ENCODE measurements around the gene ULK3. TPM values are rescaled to one million over a fixed set of nuclear protein-coding genes. Genes with fewer than 3 reads are reported as not detected.
A peak's percentile ranks its signal among the peaks of the same experiment; 100 is the strongest.

ULK3 gene
- total RNA-seq, 1 donor from 2014 or later, result 26.5 TPM

DNA sequence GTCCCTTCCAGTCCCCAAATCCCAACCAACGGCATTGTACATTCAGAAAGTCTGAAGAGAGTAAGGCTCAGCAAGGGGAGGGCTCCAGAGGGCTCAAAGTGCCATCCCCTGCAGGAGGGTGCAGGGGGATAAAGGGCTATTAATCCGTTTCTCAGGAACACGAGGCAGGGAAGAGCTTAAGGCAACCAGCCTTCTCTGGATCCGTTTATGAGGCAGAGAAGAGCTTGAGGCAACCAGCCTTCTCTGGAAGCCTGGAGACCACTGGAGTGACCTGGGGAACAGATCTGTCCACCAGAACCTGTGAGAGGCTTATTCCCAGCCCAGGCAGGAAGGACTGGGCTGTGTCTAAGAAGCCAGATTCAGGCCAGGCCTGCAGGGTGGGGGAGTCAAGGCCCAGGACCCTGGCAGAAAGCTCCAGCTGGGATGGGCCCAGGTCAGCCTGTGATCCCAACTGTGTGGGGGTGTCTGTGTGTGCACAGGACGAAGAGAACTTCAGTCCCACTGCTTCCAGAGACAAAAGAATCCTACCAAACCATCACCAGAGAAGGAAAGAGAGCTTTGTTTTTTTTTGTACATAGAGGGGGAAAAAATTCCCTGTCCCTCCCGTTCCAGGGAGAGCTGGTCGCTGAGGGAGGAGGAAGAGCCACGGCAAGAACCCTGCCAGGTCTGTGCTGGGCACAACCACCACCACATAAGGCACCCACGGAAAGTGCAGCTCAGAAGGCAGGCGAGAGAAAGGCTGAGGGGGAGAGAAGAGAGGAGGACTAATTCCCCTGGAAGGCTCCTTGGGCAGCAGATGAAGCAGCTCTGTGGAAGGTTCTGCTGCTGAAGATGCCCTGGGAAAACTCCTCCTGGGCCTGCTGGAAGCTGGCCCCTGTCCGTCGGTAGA, 1.6 kb upstream of the ULK3 start:
- no peak for ATAC-seq
- no peak for DNase-seq (ENCODE audit: low spot score)
- intact Hi-C loops (cut with DNase I), result loop anchor here (10.0 kb wide), 1 partner anchor 70 kb away; no protein-coding TSS in a partner anchor

GRCh38 chr15:74843891-74844299, 939 bp upstream of the ULK3 start:
- ATAC-seq, result peak; percentile 1
- DNase-seq (ENCODE audit: low spot score), result no peak
- intact Hi-C loops (cut with DNase I), result loop anchor here (10.0 kb wide), 1 partner anchor 69 kb away; no protein-coding TSS in a partner anchor

DNA sequence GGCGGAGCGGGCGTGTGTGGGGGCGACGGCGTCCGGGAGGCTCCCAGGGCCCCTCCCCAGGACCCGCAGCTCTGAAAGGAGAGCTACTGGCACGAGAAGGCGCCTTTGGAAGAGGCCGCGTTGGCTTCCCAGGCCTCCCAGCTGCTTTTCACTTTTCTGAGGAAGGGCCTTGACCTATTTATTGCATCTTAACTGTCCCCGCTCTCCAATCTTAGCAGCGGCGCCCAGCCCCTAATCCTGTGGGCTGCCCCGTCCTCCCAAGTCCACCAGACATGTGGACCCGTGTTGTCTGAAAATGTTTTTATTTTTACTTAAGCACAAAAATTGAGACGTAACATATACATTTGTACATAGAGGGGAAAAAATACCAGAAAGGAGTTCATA, 481 bp upstream of the ULK3 start:
- intact Hi-C loops (cut with DNase I), result loop anchor here (10.0 kb wide), 1 partner anchor 69 kb away; no protein-coding TSS in a partner anchor
- DNase-seq (ENCODE audit: low spot score) (no peak), ATAC-seq (no peak)

DNA sequence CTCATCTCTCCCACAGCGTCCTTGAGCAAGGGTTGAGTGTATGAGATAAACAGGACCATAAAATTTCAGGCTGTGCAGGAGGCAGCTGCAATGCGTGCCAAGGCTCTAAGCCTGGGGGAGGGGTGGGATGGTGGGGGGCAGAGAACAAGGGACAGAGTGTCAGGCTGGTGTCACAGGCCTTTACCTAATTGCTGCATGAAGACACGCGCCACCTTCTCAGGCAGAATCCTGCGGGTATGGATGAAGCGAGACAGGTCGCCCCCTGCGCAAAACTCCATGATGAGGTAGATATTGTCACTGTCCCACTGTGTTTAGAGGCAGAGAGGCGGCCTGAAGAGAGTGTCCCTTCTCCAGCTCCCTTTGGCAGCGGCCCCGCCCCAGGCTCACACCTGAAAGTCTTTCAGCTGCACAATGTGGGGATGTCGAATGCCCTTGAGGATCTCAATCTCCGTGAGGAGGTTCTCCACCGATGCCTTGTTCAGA, 1.0 kb downstream of the ULK3 start:
- ATAC-seq, result no peak
- intact Hi-C loops (cut with DNase I), result loop anchor here (10.0 kb wide), 1 partner anchor 67 kb away; no protein-coding TSS in a partner anchor
- DNase-seq (ENCODE audit: low spot score), result no peak

GRCh38 chr15:74840851-74841775, 1.8 kb downstream of the ULK3 start:
- DNase-seq (ENCODE audit: low spot score), result no peak
- intact Hi-C loops (cut with DNase I), result loop anchor here (10.0 kb wide), 1 partner anchor 66 kb away; no protein-coding TSS in a partner anchor
- no peak for ATAC-seq

DNA sequence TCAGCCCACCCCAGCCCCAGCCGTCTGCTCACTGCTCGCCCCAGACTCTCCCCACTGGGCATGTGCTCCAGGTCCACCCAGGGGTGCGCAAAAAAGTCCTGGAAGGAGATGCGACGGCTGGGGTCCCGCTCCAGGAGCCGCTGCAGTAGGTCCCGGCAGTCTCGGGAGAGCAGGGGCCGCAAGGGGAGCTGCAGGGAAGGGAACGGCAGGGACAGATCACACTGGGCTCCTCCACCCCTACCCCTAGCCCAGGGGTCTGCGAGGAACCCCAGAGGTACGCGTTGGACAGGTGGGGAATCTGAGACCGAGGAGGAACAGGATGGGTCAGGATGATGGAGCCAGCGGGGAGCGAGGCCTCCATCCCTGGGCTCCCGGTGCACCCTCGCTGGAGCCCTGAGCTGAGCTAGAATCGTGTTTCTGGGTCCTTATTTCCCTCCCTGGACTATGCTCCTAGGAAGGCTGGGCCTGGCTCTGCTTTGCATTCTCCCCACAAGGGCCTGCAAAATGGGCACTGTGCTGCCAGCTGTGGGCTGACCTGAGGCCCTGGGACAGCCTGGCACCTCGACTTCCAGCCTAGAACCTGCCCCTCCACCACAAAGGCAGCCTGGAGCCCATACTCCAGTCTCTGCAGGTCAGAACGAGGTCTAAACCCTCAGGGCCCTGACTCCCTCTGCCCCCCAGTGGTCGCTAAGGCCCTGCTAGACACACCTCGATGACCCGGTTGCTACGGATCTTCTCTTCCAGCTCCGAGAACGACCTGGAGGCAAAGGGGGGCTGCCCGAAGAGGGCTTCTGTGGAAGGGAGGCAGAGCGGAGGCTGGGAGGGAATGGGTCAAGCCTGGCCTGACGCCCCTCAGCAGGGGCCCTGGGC, 3.2 kb downstream of the ULK3 start:
- ATAC-seq, result no peak
- no peak for DNase-seq (ENCODE audit: low spot score)
- intact Hi-C loops (cut with DNase I), result loop anchor here (10.0 kb wide), 2 partner anchors 55 to 65 kb away; partner anchors contain the start of gene MPI

GRCh38 chr15:74838746-74839525, 4.0 kb downstream of the ULK3 start:
- no peak for ATAC-seq
- intact Hi-C loops (cut with DNase I), result loop anchor here (10.0 kb wide), 1 partner anchor 56 kb away; the partner anchor contains the start of gene MPI
- DNase-seq (ENCODE audit: low spot score), result no peak

GRCh38 chr15:74838137-74838516, 4.8 kb downstream of the ULK3 start:
- intact Hi-C loops (cut with DNase I), result loop anchor here (10.0 kb wide), 1 partner anchor 57 kb away; the partner anchor contains the start of gene MPI
- ATAC-seq (no peak), DNase-seq (ENCODE audit: low spot score) (no peak)

DNA sequence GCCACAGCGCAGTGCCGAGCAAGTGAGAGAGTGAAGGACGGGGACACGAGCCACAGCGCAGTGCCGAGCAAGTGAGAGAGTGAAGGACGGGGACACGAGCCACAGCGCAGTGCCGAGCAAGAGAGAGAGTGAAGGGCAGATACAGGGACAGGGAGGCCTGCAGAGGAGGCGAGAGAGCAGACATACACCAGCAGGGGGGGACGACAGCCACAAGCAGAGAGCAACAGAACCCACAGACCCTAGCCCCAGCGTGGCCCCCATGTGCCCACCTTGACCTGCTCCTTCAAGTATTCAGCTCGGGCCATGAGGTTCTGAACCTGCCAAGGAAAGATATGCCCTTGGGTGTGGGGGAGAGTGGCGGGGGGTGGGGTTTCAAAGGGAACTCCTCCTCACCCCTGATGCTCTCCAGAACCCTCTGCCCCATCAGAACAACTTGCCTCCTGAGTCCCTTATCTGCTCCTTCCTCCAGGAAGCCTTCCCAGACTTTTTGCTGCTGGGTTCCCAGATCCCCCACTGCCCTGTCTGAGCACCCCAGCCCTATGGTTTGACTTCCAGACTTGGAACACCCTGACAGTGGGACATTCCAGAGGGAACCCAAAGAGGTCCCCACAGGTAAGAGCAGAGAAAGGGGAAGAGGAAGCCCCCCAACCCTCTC, 5.3 kb downstream of the ULK3 start:
- intact Hi-C loops (cut with DNase I), result loop anchor here (10.0 kb wide), 1 partner anchor 57 kb away; the partner anchor contains the start of gene MPI
- no peak for DNase-seq (ENCODE audit: low spot score)
- ATAC-seq, result no peak

DNA sequence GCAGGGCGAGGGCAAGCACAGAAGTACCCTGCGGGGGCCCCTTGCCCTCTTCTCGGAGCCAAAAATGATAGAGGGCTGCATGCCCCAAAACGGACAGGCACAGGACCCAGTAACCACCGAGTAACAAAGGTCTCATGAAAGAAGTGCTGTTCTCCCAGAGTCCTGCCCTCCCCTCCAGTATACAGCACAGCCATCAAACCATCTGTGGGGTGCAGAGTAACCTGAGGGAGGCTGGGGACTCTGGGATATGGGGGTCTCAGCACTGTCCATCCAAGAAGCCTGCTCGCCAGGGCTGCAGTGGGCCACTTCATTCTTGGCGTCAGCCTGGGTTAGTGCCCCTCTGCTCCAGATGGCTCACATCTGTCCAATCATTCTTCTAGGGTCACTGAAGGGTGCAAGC, 6.1 kb downstream of the ULK3 start:
- intact Hi-C loops (cut with DNase I), result loop anchor here (10.0 kb wide), 1 partner anchor 58 kb away; the partner anchor contains the start of gene MPI
- ATAC-seq, result no peak
- DNase-seq (ENCODE audit: low spot score), result no peak

- DNase-seq (ENCODE audit: low spot score), result no peak
- peak; percentile 53 for ATAC-seq
- intact Hi-C loops (cut with DNase I), result loop anchor here (10.0 kb wide), 1 partner anchor 59 kb away; the partner anchor contains the start of gene MPI
Measured at GRCh38 chr15:74835312-74835823, 7.6 kb downstream of the ULK3 start.

GRCh38 chr15:74833376-74834107, 9.4 kb downstream of the ULK3 start:
- DNase-seq (ENCODE audit: low spot score) (no peak), ATAC-seq (no peak)
- intact Hi-C loops (cut with DNase I), result loop anchor here (10.0 kb wide), 1 partner anchor 61 kb away; the partner anchor contains the start of gene MPI

GRCh38 chr15:74832826-74833225, 10.1 kb downstream of the ULK3 start:
- DNase-seq (ENCODE audit: low spot score) (no peak), ATAC-seq (no peak)
- intact Hi-C loops (cut with DNase I), result loop anchor here (10.0 kb wide), 1 partner anchor 62 kb away; the partner anchor contains the start of gene MPI

- intact Hi-C loops (cut with DNase I), result loop anchor here (10.0 kb wide), 1 partner anchor 63 kb away; the partner anchor contains the start of gene MPI
- no peak for DNase-seq (ENCODE audit: low spot score)
- ATAC-seq, result no peak
Measured at GRCh38 chr15:74831813-74832495, 11.0 kb downstream of the ULK3 start.

DNA sequence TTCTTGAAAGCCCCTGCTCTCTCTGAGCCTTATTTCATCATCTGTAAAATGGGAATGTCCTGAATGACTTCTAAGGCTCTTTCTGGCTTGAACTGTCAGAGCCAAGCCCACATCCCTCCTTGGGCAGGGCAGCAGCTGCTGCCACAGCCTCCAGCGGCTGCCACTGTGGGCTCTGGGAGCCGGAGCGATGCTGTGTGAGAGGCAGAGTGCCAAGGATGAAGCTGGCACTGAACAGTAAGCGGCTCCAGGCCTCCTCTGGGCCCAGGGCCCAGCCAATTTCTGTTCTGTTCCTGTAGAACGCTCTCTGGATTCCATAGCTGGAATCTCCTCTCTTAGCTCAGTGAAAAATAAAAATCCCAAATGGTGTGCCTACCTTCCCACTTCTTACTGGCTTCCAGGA, 12.1 kb downstream of the ULK3 start:
- DNase-seq (ENCODE audit: low spot score), result no peak
- intact Hi-C loops (cut with DNase I), result loop anchor here (10.0 kb wide), 1 partner anchor 64 kb away; the partner anchor contains the start of gene MPI
- ATAC-seq, result no peak

All from sciatic nerve (tissue), 2 donors.